Fibroblast of peridontal ligament (primary cell): ENCODE results near the gene HLA-DMA.
"Not testable (repeated sequence)": the region's sequence is repeated elsewhere in the genome, so short reads cannot be mapped to it uniquely, and the experiment has no call there.

Experiments
- DNase-seq: peaks from one replicate; pipeline ENCODE4 v3.0.0-alpha.2; 2010; ENCODE audit errors: extremely low read depth

The HLA-DMA gene

GRCh38 chr6:32954986-32955802 lies 2.3 kb upstream of the HLA-DMA start:
- DNase-seq = no peak

GRCh38 chr6:32954267-32954666 lies 1.4 kb upstream of the HLA-DMA start:
- DNase-seq = no peak

GRCh38 chr6:32953775-32954174 lies 878 bp upstream of the HLA-DMA start:
- no peak for DNase-seq

- DNase-seq = no peak
Observed at GRCh38 chr6:32950449-32950848, 2.4 kb downstream of the HLA-DMA start.

- no peak for DNase-seq
Observed at GRCh38 chr6:32950010-32950409, 2.9 kb downstream of the HLA-DMA start.

GRCh38 chr6:32949113-32949512 lies 3.8 kb downstream of the HLA-DMA start:
- DNase-seq = no peak

GRCh38 chr6:32947552-32948465 lies 5.1 kb downstream of the HLA-DMA start:
- peak; percentile 58 for DNase-seq

GRCh38 chr6:32946893-32947292 lies 6.0 kb downstream of the HLA-DMA start:
- no peak for DNase-seq

- no peak for DNase-seq
Observed at GRCh38 chr6:32945953-32946352, 6.9 kb downstream of the HLA-DMA start.

- peak; percentile 4 for DNase-seq
Observed at GRCh38 chr6:32945108-32945760, 7.7 kb downstream of the HLA-DMA start.

- DNase-seq = no peak
Observed at GRCh38 chr6:32943864-32944649, 8.8 kb downstream of the HLA-DMA start.

GRCh38 chr6:32942555-32943123 lies 10.3 kb downstream of the HLA-DMA start:
- not testable (repeated sequence) for DNase-seq

GRCh38 chr6:32941214-32941768 lies 11.6 kb downstream of the HLA-DMA start:
- no peak for DNase-seq

- peak; percentile 79 for DNase-seq
Observed at GRCh38 chr6:32940656-32941213, 12.2 kb downstream of the HLA-DMA start, which contains the start of gene HLA-DMB. TSS of gene HLA-DMB (minus strand) at chr6:32941028. CDS start at chr6:32940807, 221 bp downstream.

- DNase-seq = no peak
Observed at GRCh38 chr6:32938494-32938893, 14.4 kb downstream of the HLA-DMA start.

- no peak for DNase-seq
Observed at GRCh38 chr6:32937230-32937633, 15.7 kb downstream of the HLA-DMA start.

GRCh38 chr6:32936239-32937152 lies 16.4 kb downstream of the HLA-DMA start:
- DNase-seq = no peak

GRCh38 chr6:32935551-32936238 lies 17.2 kb downstream of the HLA-DMA start:
- no peak for DNase-seq
